Endothelial cell of umbilical vein (primary cell): Measurements from ENCODE around the gene ZDHHC13. TPM values are rescaled to one million over a fixed set of nuclear protein-coding genes. Genes with fewer than 3 reads are reported as not detected.

Source experiments
- BruUV-seq: library from RNA; stranded (reverse); fragments of 400-500 nt; replicated peaks from 2 replicates; lab custom pipeline; 2021; lab: Mats Ljungman, UMichigan
- CTCF ChIA-PET: fragments of 300-600, 350-600 bp; sonication (Branson Sonifier 250); formaldehyde crosslinking; loops from one replicate; lab custom pipeline; 2021; ENCODE audit warnings: antibody characterized with exemption, inconsistent platforms; lab: Charles Lee
- POLR2A ChIA-PET: fragments of 300-600, 350-600 bp; sonication (Branson Sonifier 250); formaldehyde crosslinking; loops from one replicate; lab custom pipeline; 2021; ENCODE audit warnings: antibody characterized with exemption, inconsistent platforms; lab: Charles Lee
- DNase-seq: peaks from one replicate; pipeline ENCODE4 v3.0.0-alpha.2; 2011; ENCODE audit warnings: low read depth, low spot score
- FAIRE-seq: peaks from 2 replicates; lab custom pipeline; 2011; peaks lifted over from hg19 to GRCh38; lab: Jason Lieb, UNC
- H2AFZ ChIP-seq: 2 replicates; pipeline ENCODE4 v1.6.0; 2012; ENCODE audit warnings: low read depth, low read length, control low read depth, inconsistent platforms
- H3K27ac ChIP-seq: 2 replicates; pipeline ENCODE4 v1.5.1; 2011; ENCODE audit warnings: low read depth, mild to moderate bottlenecking, control low read depth, low read length, moderate library complexity; ENCODE audit not compliant: insufficient read depth
- H3K27me3 ChIP-seq, 2 experiments: 2 replicates each; pipeline versions ENCODE4 v1.6.0 to v1.6.1; 2011; ENCODE audit warnings: low read length in 2 of 2, mixed read lengths in 1 of 2; ENCODE audit not compliant: control insufficient read depth in 2 of 2, insufficient read depth in 2 of 2
- H3K36me3 ChIP-seq, 2 experiments: 2 replicates in 1 of 2; 3 replicates in 1 of 2; pipeline ENCODE4 v1.5.1; 2011; ENCODE audit warnings: low read length in 2 of 2, mild to moderate bottlenecking in 1 of 2, moderate library complexity in 1 of 2; ENCODE audit not compliant: control insufficient read depth in 2 of 2, insufficient read depth in 2 of 2; ENCODE audit errors: extremely low read depth in 1 of 2
- H3K4me1 ChIP-seq: 3 replicates; pipeline ENCODE4 v1.5.1; 2011; ENCODE audit warnings: mild to moderate bottlenecking, low read length; ENCODE audit not compliant: control insufficient read depth, insufficient read depth; ENCODE audit errors: extremely low read depth
- H3K4me2 ChIP-seq: 2 replicates; pipeline ENCODE4 v1.6.1; 2011; ENCODE audit warnings: low read length, control low read depth, mixed read lengths; ENCODE audit not compliant: insufficient read depth
- H3K4me3 ChIP-seq, 3 experiments: fragments of 200-600 bp in 1 of 3; sonication (generic), shearing (Covaris generic) in 1 of 3; replicated peaks in 1 of 3; 2 replicates each; pipeline ENCODE4 v1.5.1; 2011 to 2016; ENCODE audit warnings: control low read depth in 3 of 3, low read length in 3 of 3, mild to moderate bottlenecking in 2 of 3, inconsistent platforms in 1 of 3, low read depth in 1 of 3, moderate library complexity in 1 of 3; ENCODE audit not compliant: insufficient read depth in 1 of 3
- H3K79me2 ChIP-seq: 2 replicates; pipeline ENCODE4 v1.6.0; 2012; ENCODE audit warnings: low read length, inconsistent platforms; ENCODE audit not compliant: control insufficient read depth, insufficient read depth
- H3K9ac ChIP-seq: replicated peaks from 2 replicates; pipeline ENCODE3; 2011; ENCODE audit warnings: low read length, control low read depth; ENCODE audit not compliant: insufficient read depth; ENCODE audit errors: extremely low read depth
- H3K9me1 ChIP-seq: replicated peaks from 3 replicates; pipeline ENCODE4 v1.6.0; 2011; ENCODE audit warnings: mild to moderate bottlenecking, low read length; ENCODE audit not compliant: control insufficient read depth, insufficient read depth; ENCODE audit errors: extremely low read depth
- H3K9me3 ChIP-seq: replicated peaks from 2 replicates; pipeline ENCODE4 v1.5.1; 2012; ENCODE audit warnings: low read length, inconsistent platforms; ENCODE audit not compliant: control insufficient read depth, insufficient read depth
- H4K20me1 ChIP-seq: replicated peaks from 2 replicates; pipeline ENCODE3; 2011; ENCODE audit warnings: mild to moderate bottlenecking, low read length; ENCODE audit not compliant: control insufficient read depth, insufficient read depth; ENCODE audit errors: extremely low read depth
- EZH2 ChIP-seq: IDR thresholded peaks from 2 replicates; pipeline ENCODE4 v1.6.1; 2012; ENCODE audit warnings: borderline replicate concordance, low read depth, mild to moderate bottlenecking, moderate library complexity, low read length, inconsistent platforms; ENCODE audit not compliant: severe bottlenecking
- FOS ChIP-seq: IDR thresholded peaks from 2 replicates; pipeline ENCODE4 v1.6.1; 2011; ENCODE audit warnings: mild to moderate bottlenecking, low read length, moderate library complexity, borderline replicate concordance; ENCODE audit not compliant: insufficient read depth
- GATA2 ChIP-seq: IDR thresholded peaks from 2 replicates; pipeline ENCODE4 v1.7.0; 2011; ENCODE audit warnings: low read depth, mild to moderate bottlenecking, moderate library complexity, mixed read lengths, low read length; ENCODE audit not compliant: insufficient read length, insufficient read depth
- JUN ChIP-seq: IDR thresholded peaks from 2 replicates; pipeline ENCODE4 v1.6.1; 2011; ENCODE audit warnings: borderline replicate concordance, low read depth; ENCODE audit not compliant: insufficient read length, insufficient read depth
- MYC ChIP-seq: IDR thresholded peaks from one replicate; pipeline ENCODE4 v1.6.1; 2011; ENCODE audit warnings: mild to moderate bottlenecking, low read depth, low read length
- POLR2A ChIP-seq: IDR thresholded peaks from 2 replicates; pipeline ENCODE4 v1.6.1; 2012; ENCODE audit warnings: low read depth, mild to moderate bottlenecking, control low read depth, low read length
- POLR2AphosphoS5 ChIP-seq: IDR thresholded peaks from 2 replicates; pipeline ENCODE4 v1.6.1; 2012; ENCODE audit warnings: low read depth, mild to moderate bottlenecking, control low read depth, low read length, moderate library complexity; ENCODE audit not compliant: insufficient read depth
- dilution Hi-C: fragments of 300-500 bp; cut with MboI; formaldehyde crosslinking; loops from one replicate; pipeline ENCODE4 v1.15.0; 2019; ENCODE audit warnings: low sequenced_read_pairs; ENCODE audit not compliant: extremely low pct_ligation_motif_present
- intact Hi-C: fragments of 100-400 bp; cut with micrococcal nuclease; formaldehyde crosslinking; loops from one replicate; pipeline ENCODE4 v1.10.0; 2022
- polyA plus RNA-seq, 4 experiments: library from polyadenylated mRNA; depleted of rRNA in 3 of 4; stranded (reverse) in 3 of 4; unstranded in 1 of 4; fragments of >200 nt; gene quantifications; 2 replicates each; pipeline versions ENCODE4 v1.2.1 to v1.2.3, GENCODE V29; 2011 to 2012; ENCODE audit warnings: missing spikeins in 1 of 4
- total RNA-seq: library from RNA; stranded (reverse); gene quantifications from 2 replicates; pipeline ENCODE4 v1.2.3, GENCODE V29; 2021
- TF ChIP-seq, protein P1 (sequence below), 2 donors: IDR thresholded peaks; 1 replicate in 1 of 2; 2 replicates in 1 of 2; pipeline ENCODE4 v1.5.1; 2011; ENCODE audit warnings: low read length in 2 of 2, mild to moderate bottlenecking in 2 of 2, moderate library complexity in 2 of 2, control low read depth in 1 of 2, inconsistent platforms in 1 of 2, low read depth in 1 of 2; ENCODE audit not compliant: insufficient read depth in 1 of 2; ENCODE audit errors: extremely low read depth in 1 of 2

ZDHHC13 gene
- total and polyA plus RNA-seq, 2 donors (not counting 3 experiments of a cell fraction or from before 2014, with no cell fraction given), result 37.4 to 52.9 TPM

DNA sequence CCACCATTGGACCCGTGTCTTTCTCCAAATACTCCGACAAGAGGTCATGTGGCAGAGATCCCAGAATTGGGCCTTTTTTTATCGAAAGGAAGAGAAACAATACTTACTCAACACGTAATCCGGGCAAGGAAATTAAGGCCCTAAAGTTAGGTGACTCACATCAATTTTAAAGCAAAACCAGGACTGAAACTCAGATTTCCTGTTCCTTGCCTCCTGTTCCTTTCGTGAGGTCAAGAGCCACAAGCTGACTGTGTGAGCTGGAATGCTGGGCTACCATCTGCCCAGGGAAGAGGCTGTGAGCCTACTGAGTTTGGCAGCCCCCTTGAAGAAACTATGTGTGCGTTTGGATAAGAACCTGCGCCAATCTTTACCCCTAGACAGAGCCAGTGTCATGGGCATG lies 29.3 kb upstream of the ZDHHC13 start:
- no TSS peak for BruUV-seq
- no peak overlapping the region for H3K4me3 ChIP-seq
- no peaks in the 10 kb centered on the region for H3K36me3 ChIP-seq
- peaks cover 47% of the 10 kb centered on the region for H3K4me1 ChIP-seq
- no peaks in the 10 kb centered on the region for H4K20me1 ChIP-seq
- intact Hi-C loops, result loop anchor here (1.0 kb wide), 1 partner anchor 8 kb away; no protein-coding TSS in a partner anchor
- H3K9ac ChIP-seq, result no peak overlapping the region
- ChIA-PET CTCF (interaction anchor here (1.0 to 2.9 kb wide), 4 partner anchors 8 to 25 kb away, joined by 3 to 43 read pairs (median 8); no protein-coding TSS in a partner anchor), POLR2A (interaction anchor here (1.0 to 1.5 kb wide), 2 partner anchors 10 to 15 kb away, joined by 3 to 6 read pairs; no protein-coding TSS in a partner anchor)
- H3K4me2 ChIP-seq, result no peak overlapping the region
- H2AFZ ChIP-seq, result no peak overlapping the region
- H3K79me2 ChIP-seq, result no peaks in the 10 kb centered on the region
- FAIRE-seq, result peak; percentile 98
- no peaks in the 10 kb centered on the region for H3K9me3 ChIP-seq
- dilution Hi-C loops, result no loop called here
- H3K9me1 ChIP-seq, result no peaks in the 10 kb centered on the region
- peak; percentile 97 for DNase-seq
- no peaks in the 10 kb centered on the region for H3K27me3 ChIP-seq
- peak overlapping the region; percentile 78 for H3K27ac ChIP-seq
- no peak for TF ChIP-seq MYC
- TF ChIP-seq FOS, result peak; percentile 99
- no peak for TF ChIP-seq EZH2
- peak; percentile 50 for TF ChIP-seq POLR2A
- TF ChIP-seq POLR2AphosphoS5, result peak; percentile 92
- TF ChIP-seq, protein P1, sequence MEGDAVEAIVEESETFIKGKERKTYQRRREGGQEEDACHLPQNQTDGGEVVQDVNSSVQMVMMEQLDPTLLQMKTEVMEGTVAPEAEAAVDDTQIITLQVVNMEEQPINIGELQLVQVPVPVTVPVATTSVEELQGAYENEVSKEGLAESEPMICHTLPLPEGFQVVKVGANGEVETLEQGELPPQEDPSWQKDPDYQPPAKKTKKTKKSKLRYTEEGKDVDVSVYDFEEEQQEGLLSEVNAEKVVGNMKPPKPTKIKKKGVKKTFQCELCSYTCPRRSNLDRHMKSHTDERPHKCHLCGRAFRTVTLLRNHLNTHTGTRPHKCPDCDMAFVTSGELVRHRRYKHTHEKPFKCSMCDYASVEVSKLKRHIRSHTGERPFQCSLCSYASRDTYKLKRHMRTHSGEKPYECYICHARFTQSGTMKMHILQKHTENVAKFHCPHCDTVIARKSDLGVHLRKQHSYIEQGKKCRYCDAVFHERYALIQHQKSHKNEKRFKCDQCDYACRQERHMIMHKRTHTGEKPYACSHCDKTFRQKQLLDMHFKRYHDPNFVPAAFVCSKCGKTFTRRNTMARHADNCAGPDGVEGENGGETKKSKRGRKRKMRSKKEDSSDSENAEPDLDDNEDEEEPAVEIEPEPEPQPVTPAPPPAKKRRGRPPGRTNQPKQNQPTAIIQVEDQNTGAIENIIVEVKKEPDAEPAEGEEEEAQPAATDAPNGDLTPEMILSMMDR (IDR thresholded peaks at IDR 0.05; ENCODE audit: extremely low read depth in 1 of 2, insufficient read depth in 1 of 2, low read depth in 1 of 2, low read length in 2 of 2), result no peak
- TF ChIP-seq GATA2, result peak; percentile 69
- peak; percentile 95 for TF ChIP-seq JUN
